IMR-90 (cell line): ENCODE data around the gene UNC119. TPM values are rescaled to one million over a fixed set of nuclear protein-coding genes. Genes with fewer than 3 reads are reported as not detected.

Source experiments
- ATAC-seq: fragments of 200-7000 bp; cut with Tn5 transposase; 2 replicates; pipeline ENCODE4 v1.9.1; 2020; ENCODE audit warnings: low read depth, mild to moderate bottlenecking, moderate library complexity
- BruUV-seq: library from RNA; stranded (reverse); fragments of 400-500 nt; replicated peaks from 2 replicates; lab custom pipeline; 2021; lab: Mats Ljungman, UMichigan
- CTCF ChIA-PET: fragments of 300-600 bp; formaldehyde crosslinking; extraction: SDS; loops from one replicate; lab custom pipeline; 2021; ENCODE audit warnings: antibody characterized with exemption; lab: Yijun Ruan, JAX
- POLR2A ChIA-PET: fragments of 300-600 bp; sonication (Branson Sonifier 250); formaldehyde crosslinking; loops from one replicate; lab custom pipeline; 2022; ENCODE audit warnings: antibody characterized with exemption; ENCODE audit not compliant: unreplicated experiment; lab: Charles Lee
- DNase-seq: peaks from one replicate; pipeline ENCODE4 v3.0.0; 2013
- H2AFZ ChIP-seq: replicated peaks from 2 replicates; pipeline ENCODE3; 2013; ENCODE audit warnings: low read length, mild to moderate bottlenecking; ENCODE audit not compliant: poor library complexity
- H2AK5ac ChIP-seq: 2 replicates; pipeline ENCODE4 v1.6.1; 2013; ENCODE audit warnings: low read depth, low read length, inconsistent platforms
- H2AK9ac ChIP-seq: replicated peaks from 2 replicates; pipeline ENCODE3; 2013; ENCODE audit warnings: mild to moderate bottlenecking, low read depth, low read length, moderate library complexity; ENCODE audit not compliant: poor library complexity
- H2BK120ac ChIP-seq: 2 replicates; pipeline ENCODE4 v1.6.1; 2013; ENCODE audit warnings: low read depth, low read length, inconsistent platforms
- H2BK15ac ChIP-seq: 3 replicates; pipeline ENCODE4 v1.6.1; 2013; ENCODE audit warnings: low read depth, low read length, inconsistent platforms
- H2BK20ac ChIP-seq: 2 replicates; pipeline ENCODE4 v1.6.1; 2013; ENCODE audit warnings: low read depth, mild to moderate bottlenecking, inconsistent platforms, low read length, moderate library complexity
- H2BK5ac ChIP-seq: 2 replicates; pipeline ENCODE4 v1.6.1; 2013; ENCODE audit warnings: mild to moderate bottlenecking, low read depth, low read length, inconsistent platforms; ENCODE audit not compliant: poor library complexity, severe bottlenecking
- H3K14ac ChIP-seq: replicated peaks from 2 replicates; pipeline ENCODE4 v1.6.1; 2013; ENCODE audit warnings: low read depth, low read length, inconsistent platforms
- H3K18ac ChIP-seq: 2 replicates; pipeline ENCODE4 v1.6.1; 2013; ENCODE audit warnings: low read depth, low read length, control low read depth
- H3K23ac ChIP-seq: 2 replicates; pipeline ENCODE4 v1.6.1; 2013; ENCODE audit warnings: low read depth, low read length, inconsistent platforms
- H3K27ac ChIP-seq: 2 replicates; pipeline ENCODE4 v1.5.1; 2013; ENCODE audit warnings: mild to moderate bottlenecking, control low read depth, low read length; ENCODE audit not compliant: insufficient read depth
- H3K27me3 ChIP-seq: 2 replicates; pipeline ENCODE4 v1.6.1; 2013; ENCODE audit warnings: low read length; ENCODE audit not compliant: control insufficient read depth, insufficient read depth
- H3K36me3 ChIP-seq: 2 replicates; pipeline ENCODE4 v1.6.1; 2013; ENCODE audit warnings: low read length, mixed read lengths; ENCODE audit not compliant: control insufficient read depth, insufficient read depth
- H3K4ac ChIP-seq: 2 replicates; pipeline ENCODE4 v1.6.1; 2013; ENCODE audit warnings: low read depth, low read length, inconsistent platforms
- H3K4me1 ChIP-seq: 2 replicates; pipeline ENCODE4 v1.6.1; 2013; ENCODE audit warnings: low read length, mixed read lengths; ENCODE audit not compliant: control insufficient read depth, insufficient read depth
- H3K4me2 ChIP-seq: 2 replicates; pipeline ENCODE4 v1.6.1; 2013; ENCODE audit warnings: low read depth, mild to moderate bottlenecking, control low read depth, low read length, moderate library complexity
- H3K4me3 ChIP-seq: 2 replicates; pipeline ENCODE4 v1.5.1; 2013; ENCODE audit warnings: low read depth, mild to moderate bottlenecking, control low read depth, low read length, moderate library complexity; ENCODE audit not compliant: insufficient read depth
- H3K56ac ChIP-seq: 2 replicates; pipeline ENCODE4 v1.6.1; 2013; ENCODE audit warnings: low read length, inconsistent platforms; ENCODE audit not compliant: insufficient read depth; ENCODE audit errors: extremely low read depth
- H3K79me1 ChIP-seq, 2 experiments: 2 replicates each; pipeline ENCODE4 v1.6.1; 2013; ENCODE audit warnings: low read length in 2 of 2, inconsistent platforms in 1 of 2, low read depth in 1 of 2
- H3K9ac ChIP-seq: 2 replicates; pipeline ENCODE4 v1.6.1; 2013; ENCODE audit warnings: low read depth, low read length, control low read depth
- H3K9me1 ChIP-seq: 2 replicates; pipeline ENCODE4 v1.6.1; 2013; ENCODE audit warnings: low read length, inconsistent platforms; ENCODE audit not compliant: insufficient read depth
- H3K9me3 ChIP-seq: 2 replicates; pipeline ENCODE4 v1.6.1; 2013; ENCODE audit warnings: low read length; ENCODE audit not compliant: control insufficient read depth, insufficient read depth
- H4K20me1 ChIP-seq: 2 replicates; pipeline ENCODE4 v1.6.1; 2013; ENCODE audit warnings: low read length, inconsistent platforms; ENCODE audit not compliant: insufficient read depth
- H4K5ac ChIP-seq: 2 replicates; pipeline ENCODE4 v1.6.1; 2013; ENCODE audit warnings: mild to moderate bottlenecking, low read depth, low read length, control low read depth
- H4K8ac ChIP-seq, 2 experiments: 2 replicates each; pipeline ENCODE4 v1.6.1; 2013; ENCODE audit warnings: low read depth in 2 of 2, low read length in 2 of 2, control low read depth in 1 of 2, inconsistent platforms in 1 of 2
- H4K91ac ChIP-seq: 2 replicates; pipeline ENCODE4 v1.6.1; 2013; ENCODE audit warnings: low read depth, low read length, inconsistent platforms; ENCODE audit not compliant: insufficient read depth
- BHLHE40 ChIP-seq: fragments of 150-350 bp; IDR thresholded peaks from 2 replicates; pipeline ENCODE4 v1.6.1; 2016; ENCODE audit warnings: mild to moderate bottlenecking, low read depth, low read length
- CEBPB ChIP-seq: IDR thresholded peaks from 2 replicates; pipeline ENCODE4 v1.6.1; 2012; ENCODE audit warnings: low read depth, low read length, improper control_type of control experiment
- CHD1 ChIP-seq: IDR thresholded peaks from 2 replicates; pipeline ENCODE4 v1.6.1; 2012; ENCODE audit warnings: low read depth, low read length, improper control_type of control experiment
- FOS ChIP-seq: fragments of 150-350 bp; IDR thresholded peaks from 2 replicates; pipeline ENCODE4 v1.6.1; 2016; ENCODE audit warnings: low read depth, low read length
- MAFK ChIP-seq: IDR thresholded peaks from 2 replicates; pipeline ENCODE4 v1.6.1; 2012; ENCODE audit warnings: low read depth, low read length, improper control_type of control experiment
- MXI1 ChIP-seq: IDR thresholded peaks from 2 replicates; pipeline ENCODE4 v1.6.1; 2012; ENCODE audit warnings: low read depth, mild to moderate bottlenecking, low read length, moderate library complexity, borderline replicate concordance
- RFX5 ChIP-seq: IDR thresholded peaks from 2 replicates; pipeline ENCODE4 v1.8.0; 2012; ENCODE audit warnings: low read depth, mild to moderate bottlenecking, low read length, moderate library complexity
- SMC3 ChIP-seq: fragments of 150-350 bp; IDR thresholded peaks from 2 replicates; pipeline ENCODE4 v1.6.1; 2016; ENCODE audit warnings: low read depth, mild to moderate bottlenecking, antibody characterized with exemption, low read length, moderate library complexity
- WGBS, 2 experiments: methylation state at CpG; one replicate each; pipeline versions ENCODE4 v1.1.5 to v1.1.7; 2013; ENCODE audit warnings: missing lambda C conversion rate in 2 of 2; ENCODE audit not compliant: insufficient read length in 1 of 2; ENCODE audit errors: extremely low coverage in 2 of 2; 5-methylcytosine and 5-hydroxymethylcytosine counted together
- dilution Hi-C: fragments of 300-500 bp; cut with HindIII; formaldehyde crosslinking; loops from one replicate; pipeline ENCODE4 v1.14.3; 2018; ENCODE audit warnings: low sequenced_read_pairs; ENCODE audit not compliant: unreplicated experiment
- in situ Hi-C: fragments of 300-500 bp; cut with MboI; formaldehyde crosslinking; loops from 3 replicates; pipeline ENCODE4 v1.14.3; 2019; ENCODE audit warnings: low sequenced_read_pairs, inconsistent platforms, mixed read lengths
- intact Hi-C: fragments of 100-400 bp; cut with micrococcal nuclease; formaldehyde crosslinking; loops from 2 replicates; pipeline ENCODE4 v1.10.0; 2022
- polyA plus RNA-seq, 3 experiments: library from polyadenylated mRNA; depleted of rRNA; stranded (reverse); fragments of >200 nt; gene quantifications; 2 replicates each; pipeline ENCODE4 v1.2.3, GENCODE V29; 2012; ENCODE audit warnings: low replicate concordance in 1 of 3
- total RNA-seq: library from RNA; depleted of rRNA; stranded (reverse); fragments of >200 nt; gene quantifications from 2 replicates; pipeline ENCODE4 v1.2.3, GENCODE V29; 2012
- TF ChIP-seq, protein P1 (sequence below): fragments of 150-350 bp; IDR thresholded peaks from 2 replicates; pipeline ENCODE4 v1.6.1; 2017; ENCODE audit warnings: mild to moderate bottlenecking, antibody characterized with exemption, low read length, low read depth

Gene UNC119
- total and polyA plus RNA-seq, 2 of the 4 experiments (the other 2 are of a cell fraction): 22.4 to 57.4 TPM

DNA sequence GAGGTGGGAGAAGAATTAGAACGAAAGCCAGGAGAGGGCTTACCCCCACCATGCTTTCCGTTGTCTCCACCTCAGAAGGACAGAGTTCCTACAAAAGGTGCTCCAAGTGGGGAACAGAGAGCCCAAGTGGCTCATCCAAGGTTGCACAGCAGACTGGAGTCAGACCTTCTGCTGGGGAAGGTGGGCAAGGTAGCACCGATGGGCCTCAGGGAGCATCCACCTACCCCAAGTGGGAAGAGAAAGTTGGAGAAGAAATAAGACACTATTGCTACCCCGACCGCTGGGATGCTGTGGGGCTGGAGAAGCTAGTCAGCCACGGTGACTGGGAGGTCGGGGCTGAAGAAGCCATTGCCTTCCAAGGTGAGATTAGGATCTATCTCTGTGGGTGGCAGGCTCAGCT lies 21.5 kb downstream of the UNC119 start:
- Histone ChIP-seq H2AK9ac (no peak overlapping the region), H3K9me3 (no peaks in the 10 kb centered on the region), H3K9ac (no peak overlapping the region), H3K56ac (no peak overlapping the region), H3K27ac (no peak overlapping the region), H3K36me3 (no peaks in the 10 kb centered on the region), H3K9me1 (peaks cover 8% of the 10 kb centered on the region), H3K4ac (no peak overlapping the region), H4K91ac (no peak overlapping the region), H3K4me3 (no peak overlapping the region), H2AK5ac (no peak overlapping the region), H2BK120ac (no peak overlapping the region), H3K23ac (no peak overlapping the region), H4K5ac (no peak overlapping the region), H4K8ac (no peak overlapping the region), H2BK15ac (no peak overlapping the region), H3K18ac (no peak overlapping the region), H3K4me1 (peaks cover 16% of the 10 kb centered on the region), H3K14ac (no peak overlapping the region), H2BK5ac (no peak overlapping the region), H3K27me3 (peaks cover 14% of the 10 kb centered on the region), H3K79me1 (no peaks in the 10 kb centered on the region), H4K20me1 (no peaks in the 10 kb centered on the region), H2AFZ (no peak overlapping the region), H2BK20ac (no peak overlapping the region), H3K4me2 (no peak overlapping the region)
- WGBS, 2 experiments: no CpG with 5 or more reads among the region's 7 CpGs
- TF ChIP-seq SMC3: no peak
- TF ChIP-seq MXI1: no peak
- TF ChIP-seq CEBPB: no peak
- TF ChIP-seq CHD1: no peak
- TF ChIP-seq MAFK: no peak
- no peak for TF ChIP-seq BHLHE40
- TF ChIP-seq, protein P1, sequence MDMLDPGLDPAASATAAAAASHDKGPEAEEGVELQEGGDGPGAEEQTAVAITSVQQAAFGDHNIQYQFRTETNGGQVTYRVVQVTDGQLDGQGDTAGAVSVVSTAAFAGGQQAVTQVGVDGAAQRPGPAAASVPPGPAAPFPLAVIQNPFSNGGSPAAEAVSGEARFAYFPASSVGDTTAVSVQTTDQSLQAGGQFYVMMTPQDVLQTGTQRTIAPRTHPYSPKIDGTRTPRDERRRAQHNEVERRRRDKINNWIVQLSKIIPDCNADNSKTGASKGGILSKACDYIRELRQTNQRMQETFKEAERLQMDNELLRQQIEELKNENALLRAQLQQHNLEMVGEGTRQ: no peak
- TF ChIP-seq FOS: no peak
- no peak for TF ChIP-seq RFX5
- in situ Hi-C loops: no loop called here
- DNase-seq (no peak), ATAC-seq (no peak)
- BruUV-seq: no TSS peak
- dilution Hi-C loops: no loop called here
- CTCF ChIA-PET: no interaction called here
- intact Hi-C loops: no loop called here
- POLR2A ChIA-PET: no interaction called here
